Loucy (cell line): ENCODE results near the gene LRRC45.

Experiments
- H2AFZ ChIP-seq: fragments of 200-600 bp; sonication (generic); 2 replicates; pipeline ENCODE4 v1.6.0; 2016; ENCODE audit warnings: antibody characterized with exemption, mild to moderate bottlenecking, low read length, moderate library complexity
- H3F3A ChIP-seq: fragments of 200-600 bp; 2 replicates; pipeline ENCODE4 v1.6.0; 2016; ENCODE audit warnings: antibody characterized with exemption, low read depth, mild to moderate bottlenecking
- H3K27me3 ChIP-seq: fragments of 200-600 bp; sonication (generic); 2 replicates; pipeline ENCODE4 v1.6.1; 2014; ENCODE audit warnings: low read length, mild to moderate bottlenecking; ENCODE audit not compliant: insufficient read depth, poor library complexity, severe bottlenecking
- H3K36me3 ChIP-seq: fragments of 200-600 bp; sonication (generic); 2 replicates; pipeline ENCODE4 v1.6.1; 2016; ENCODE audit warnings: low read length; ENCODE audit not compliant: insufficient read depth
- H3K4me1 ChIP-seq: fragments of 200-600 bp; sonication (generic); 2 replicates; pipeline ENCODE4 v1.5.1; 2014; ENCODE audit warnings: low read length, mild to moderate bottlenecking; ENCODE audit not compliant: insufficient read depth, poor library complexity, severe bottlenecking
- H3K4me2 ChIP-seq: fragments of 200-600 bp; sonication (generic); 2 replicates; pipeline ENCODE4 v1.6.0; 2014; ENCODE audit warnings: antibody characterized with exemption, low read length, low read depth, mild to moderate bottlenecking; ENCODE audit not compliant: poor library complexity, severe bottlenecking
- H3K4me3 ChIP-seq: fragments of 200-600 bp; sonication (generic); 2 replicates; pipeline ENCODE4 v1.5.1; 2014; ENCODE audit warnings: low read length, mild to moderate bottlenecking, mixed read lengths; ENCODE audit not compliant: poor library complexity, severe bottlenecking
- H3K79me2 ChIP-seq: fragments of 200-600 bp; sonication (generic); 2 replicates; pipeline ENCODE4 v1.6.1; 2014; ENCODE audit warnings: low read length; ENCODE audit not compliant: insufficient read depth
- H3K9ac ChIP-seq: fragments of 200-600 bp; sonication (generic); 2 replicates; pipeline ENCODE4 v1.6.0; 2014; ENCODE audit warnings: mild to moderate bottlenecking, low read depth, low read length, moderate library complexity; ENCODE audit not compliant: poor library complexity, severe bottlenecking
- H3K9me2 ChIP-seq: fragments of 200-600 bp; sonication (generic); replicated peaks from 2 replicates; pipeline ENCODE4 v1.6.1; 2016; ENCODE audit warnings: low read depth, low read length, mixed read lengths
- H3K9me3 ChIP-seq: fragments of 200-600 bp; sonication (generic); 2 replicates; pipeline ENCODE4 v1.6.1; 2014; ENCODE audit warnings: mild to moderate bottlenecking, antibody characterized with exemption, low read length, low read depth; ENCODE audit not compliant: insufficient read depth
- H4K20me1 ChIP-seq: fragments of 200-600 bp; sonication (generic); 2 replicates; pipeline ENCODE4 v1.6.0; 2014; ENCODE audit warnings: antibody characterized with exemption, low read length, mild to moderate bottlenecking; ENCODE audit not compliant: insufficient read depth, poor library complexity, severe bottlenecking
- CTCF ChIP-seq: fragments of 200-600 bp; sonication (generic); conservative IDR thresholded peaks from 2 replicates; pipeline ENCODE4 v1.5.1; 2014; ENCODE audit warnings: mild to moderate bottlenecking, antibody characterized with exemption, low read length
- EZH2phosphoT487 ChIP-seq: fragments of 200-600 bp; IDR thresholded peaks from 2 replicates; pipeline ENCODE4 v1.6.1; 2018; ENCODE audit warnings: antibody characterized with exemption, mild to moderate bottlenecking, moderate library complexity, borderline replicate concordance

The LRRC45 gene

GRCh38 chr17:82022981-82023446, at the start of gene LRRC45:
Gene LRRC45, plus strand, starts transcription at chr17:82023305. Its CDS starts 339 bp downstream, at chr17:82023644.
- peak within 1 kb of the TSS; percentile 98 for H3K4me2 ChIP-seq
- H3K27me3 ChIP-seq: no peaks in the 10 kb centered on the region
- H3K4me1 ChIP-seq: peaks cover 33% of the 10 kb centered on the region
- H3K79me2 ChIP-seq: peaks cover 22% of the 10 kb centered on the region; the same call in 1 of the 2 replicates
- TF ChIP-seq EZH2phosphoT487 (no peak), CTCF (no peak)
- H3K9me3 ChIP-seq: no peaks in the 10 kb centered on the region
- H3F3A ChIP-seq: no peaks in the 10 kb centered on the region
- peaks cover 18% of the 10 kb centered on the region for H4K20me1 ChIP-seq
- no peaks in the 10 kb centered on the region for H3K36me3 ChIP-seq
- peak within 1 kb of the TSS; percentile 90 for H2AFZ ChIP-seq
- H3K4me3 ChIP-seq: peak within 1 kb of the TSS; percentile 92
- no peaks in the 10 kb centered on the region for H3K9me2 ChIP-seq
- peak within 1 kb of the TSS; percentile 87 for H3K9ac ChIP-seq

- Histone ChIP-seq H4K20me1 (peaks cover under 1% of the 10 kb centered on the region), H3K4me2 (no peak overlapping the region), H3K4me1 (peaks cover 18% of the 10 kb centered on the region), H3K79me2 (peaks cover 1% of the 10 kb centered on the region; the same call in 1 of the 2 replicates), H3K4me3 (no peak overlapping the region), H3K36me3 (no peaks in the 10 kb centered on the region), H2AFZ (no peak overlapping the region), H3K9ac (no peak overlapping the region), H3F3A (no peaks in the 10 kb centered on the region), H3K9me3 (no peaks in the 10 kb centered on the region), H3K27me3 (no peaks in the 10 kb centered on the region), H3K9me2 (no peaks in the 10 kb centered on the region)
- TF ChIP-seq CTCF: no peak
- no peak for TF ChIP-seq EZH2phosphoT487
These were observed 49.7 kb upstream of the LRRC45 start for GRCh38 chr17:81973432-81973831.

- no peak for TF ChIP-seq CTCF
- no peak for TF ChIP-seq EZH2phosphoT487
- Histone ChIP-seq H3K4me3 (peak overlapping the region; percentile 81), H4K20me1 (peaks cover 10% of the 10 kb centered on the region), H3K9me2 (no peaks in the 10 kb centered on the region), H3K9me3 (no peaks in the 10 kb centered on the region), H3K36me3 (no peaks in the 10 kb centered on the region), H2AFZ (peak overlapping the region; percentile 88), H3K4me1 (peaks cover 43% of the 10 kb centered on the region), H3K79me2 (peaks cover 8% of the 10 kb centered on the region; the same call in 1 of the 2 replicates), H3K27me3 (no peaks in the 10 kb centered on the region), H3K9ac (peak overlapping the region; percentile 84), H3K4me2 (peak overlapping the region; percentile 95), H3F3A (no peaks in the 10 kb centered on the region)
These were observed 46.5 kb upstream of the LRRC45 start for GRCh38 chr17:81976332-81977210.
